GM11168 (cell line): ENCODE results near the gene MED13.

Source experiments
- in situ Hi-C: fragments of 300-500 bp; cut with MboI; formaldehyde crosslinking; loops from one replicate; pipeline ENCODE4 v1.12.0; 2022; ENCODE audit warnings: low sequenced_read_pairs; ENCODE audit not compliant: unreplicated experiment

The MED13 gene

DNA sequence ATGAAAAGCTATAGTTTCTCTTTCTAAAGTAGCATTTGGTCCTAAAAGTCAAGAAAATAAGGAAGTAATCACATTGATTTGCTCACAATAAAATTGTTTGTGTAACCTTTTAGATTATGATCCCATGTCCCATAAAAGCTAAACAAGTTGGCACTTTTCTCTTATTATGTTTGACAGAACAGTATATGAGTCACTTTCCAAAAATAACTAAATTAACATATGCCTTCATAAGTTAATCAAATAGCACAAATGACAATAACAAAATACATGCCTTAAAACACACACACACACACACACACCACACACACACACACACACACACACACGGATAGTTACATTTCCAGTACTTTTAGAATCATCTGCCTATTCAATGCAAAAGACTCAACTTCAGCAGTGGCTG is 2.8 kb downstream of the MED13 start:
- in situ Hi-C loops: no loop called here

DNA sequence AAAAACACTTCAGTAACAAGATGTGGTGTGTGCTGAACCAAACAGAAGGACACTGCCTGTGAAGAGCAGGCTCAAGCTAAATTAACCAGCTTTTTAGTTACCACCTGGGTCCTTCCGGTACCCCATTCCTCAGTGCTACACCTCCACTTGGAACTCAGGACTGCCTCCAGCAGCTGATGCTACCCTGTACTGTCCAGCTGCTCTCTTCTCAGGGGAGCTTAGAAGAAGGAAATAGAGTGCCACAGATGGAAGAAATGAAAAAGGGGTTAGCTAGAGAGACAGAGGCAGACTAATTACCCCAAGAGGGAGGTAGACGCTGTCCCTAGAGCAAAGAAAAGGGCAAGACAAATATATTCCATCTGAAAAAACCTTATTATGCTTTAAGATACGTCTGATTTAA is 5.7 kb downstream of the MED13 start:
- in situ Hi-C loops: no loop called here

DNA sequence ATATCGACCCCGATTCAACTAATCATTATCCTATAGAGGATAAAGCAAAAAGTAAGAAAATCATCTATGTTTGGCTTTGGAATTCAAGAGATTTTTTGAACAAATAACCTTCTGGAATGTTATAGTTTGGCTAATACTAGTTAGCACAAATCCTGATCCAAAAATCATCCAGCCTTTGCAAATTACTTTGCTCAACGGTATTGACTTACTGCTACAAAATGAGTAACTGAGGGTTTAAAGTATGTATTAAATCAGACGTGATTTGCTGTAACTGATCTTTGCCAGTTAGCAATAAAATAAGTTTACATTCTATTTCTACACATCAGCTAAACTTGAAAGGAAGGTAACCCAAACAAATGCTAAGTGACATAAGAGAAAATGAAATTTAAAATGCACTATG is 6.5 kb downstream of the MED13 start:
- in situ Hi-C loops: no loop called here

DNA sequence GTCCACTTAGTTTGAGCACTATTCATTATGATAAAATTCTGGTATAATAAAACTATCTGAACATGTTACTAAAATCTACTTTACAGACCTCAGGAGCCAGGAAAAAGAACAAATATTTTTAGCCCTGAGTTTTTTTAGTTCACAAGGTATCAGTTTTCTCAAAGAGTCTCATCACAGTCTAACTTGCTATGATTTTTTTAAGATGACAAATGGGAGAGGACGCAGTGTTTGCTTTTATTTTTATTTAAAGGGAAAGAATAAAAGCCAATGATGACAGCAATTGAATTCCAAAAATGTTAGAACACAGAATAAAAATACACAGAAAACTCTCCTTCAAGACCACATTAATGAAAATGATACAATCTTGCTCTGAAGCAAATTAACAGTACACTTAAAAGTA is 7.4 kb downstream of the MED13 start:
- in situ Hi-C loops: no loop called here

DNA sequence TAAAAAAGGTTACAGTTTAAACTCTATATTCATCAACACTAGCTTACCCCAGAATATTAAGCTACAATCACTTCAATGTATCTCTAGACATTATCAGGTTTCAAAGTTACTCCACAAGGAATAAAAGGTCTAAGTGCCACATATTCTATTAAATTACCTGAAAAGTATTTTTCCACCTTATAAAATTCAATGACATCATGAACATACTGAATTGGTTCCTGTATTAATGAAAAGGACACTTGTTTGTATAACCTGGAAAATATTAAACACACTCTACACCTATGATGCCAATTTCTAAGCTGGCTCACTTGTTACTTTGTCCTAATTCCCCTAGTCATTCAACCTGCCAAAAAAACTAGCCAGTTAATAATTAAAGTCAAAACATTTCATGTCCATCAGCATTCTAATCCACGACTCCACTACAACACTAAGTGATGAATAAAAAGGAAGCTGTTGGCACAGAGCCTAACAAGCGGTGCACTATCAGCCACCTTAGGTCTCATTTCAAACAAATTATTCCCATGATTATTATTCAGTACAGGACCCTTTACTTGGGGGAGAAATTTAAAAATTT is 12.2 kb downstream of the MED13 start:
- in situ Hi-C loops: no loop called here

DNA sequence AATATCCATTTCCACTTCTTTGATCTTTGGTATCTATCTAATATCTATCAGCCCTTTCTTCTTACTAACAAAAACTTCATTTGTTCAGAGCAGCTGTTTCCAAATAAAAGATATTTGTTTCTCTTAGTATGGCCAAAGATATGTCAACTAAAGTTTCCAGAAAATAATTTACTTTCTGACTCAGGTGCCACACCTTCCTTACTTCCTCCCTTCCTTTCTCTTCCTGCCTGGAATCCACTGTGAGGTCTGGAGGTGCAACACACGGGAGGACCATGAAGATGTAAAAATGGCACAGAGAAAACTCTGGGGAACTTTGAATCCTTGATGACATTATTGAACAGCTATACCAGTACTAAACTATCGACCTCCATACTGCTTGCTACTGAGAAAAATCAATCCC is 14.0 kb downstream of the MED13 start:
- in situ Hi-C loops: no loop called here

DNA sequence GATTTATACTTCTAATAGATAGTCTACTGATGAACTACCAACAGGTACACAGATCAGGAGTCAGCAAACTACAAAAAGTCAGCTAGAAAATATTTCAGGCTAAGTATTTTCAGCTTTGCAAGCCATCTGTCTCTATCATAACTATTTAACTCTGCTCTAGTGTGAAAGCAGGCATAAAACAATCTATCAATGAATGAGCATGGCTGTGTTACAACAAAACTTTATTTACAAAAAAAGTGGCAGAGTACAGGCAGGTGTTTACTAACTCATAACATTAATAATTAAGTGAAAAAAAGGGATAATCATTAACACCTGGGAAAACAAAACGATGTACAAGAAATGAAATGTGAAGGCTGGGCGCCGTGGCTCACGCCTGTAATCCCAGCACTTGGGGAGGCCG is 15.8 kb downstream of the MED13 start:
- in situ Hi-C loops: no loop called here

DNA sequence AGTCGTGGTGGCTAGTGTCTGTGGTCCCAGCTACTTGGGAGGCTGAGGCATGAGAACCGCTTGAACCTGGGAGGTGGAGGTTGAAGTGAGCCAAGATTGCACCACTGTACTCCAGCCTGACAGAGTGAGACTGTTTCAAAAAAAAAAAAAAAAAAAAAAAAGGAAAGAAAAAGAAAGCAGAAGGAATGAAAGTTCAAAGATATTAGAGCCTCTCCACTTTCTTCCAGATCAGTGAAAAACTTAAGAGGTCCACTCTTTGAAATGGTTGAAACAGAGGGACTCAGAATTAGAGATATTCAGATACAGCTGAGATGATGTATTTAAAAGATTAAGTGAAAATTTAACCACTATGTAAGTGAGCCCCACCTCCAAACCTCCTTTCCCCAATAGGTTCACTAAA is 16.8 kb downstream of the MED13 start:
- in situ Hi-C loops: no loop called here

DNA sequence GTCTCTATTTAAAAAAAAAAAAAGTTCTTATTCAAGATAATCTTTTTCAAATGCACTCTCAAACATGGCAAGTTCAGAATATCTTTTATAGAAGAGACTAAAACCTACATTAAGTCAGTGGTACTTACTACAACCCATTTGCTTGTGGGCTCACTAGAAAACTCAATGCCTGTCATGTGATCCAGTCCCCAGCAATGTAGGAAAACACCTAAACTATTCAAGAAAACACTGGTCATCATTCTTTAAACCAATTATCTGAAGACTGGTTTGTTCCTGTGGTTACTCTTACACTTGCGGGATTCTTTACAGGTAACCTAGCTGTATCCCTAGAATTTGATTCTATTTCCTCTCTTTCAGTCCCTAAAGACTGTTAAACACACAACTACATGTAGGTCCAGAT is 19.6 kb downstream of the MED13 start:
- in situ Hi-C loops: no loop called here

DNA sequence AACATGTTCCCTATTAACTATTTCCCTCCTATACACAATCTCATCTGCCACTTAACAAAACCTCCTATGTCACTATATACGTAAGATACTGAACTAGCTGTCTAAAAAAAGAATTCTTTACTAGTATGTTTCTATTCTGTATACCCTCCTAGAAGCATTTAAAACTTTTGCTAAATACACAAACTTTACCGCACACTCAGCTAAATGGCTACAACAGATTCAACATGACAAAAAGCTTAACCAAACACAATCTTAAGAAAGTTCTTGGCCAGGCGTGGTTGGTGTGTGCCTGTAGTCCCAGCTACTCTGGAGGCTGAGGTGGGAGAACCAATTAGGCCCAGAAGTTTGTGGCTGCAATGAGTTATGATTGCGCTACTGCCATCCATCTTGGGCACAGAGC is 20.0 kb downstream of the MED13 start:
- in situ Hi-C loops: no loop called here

DNA sequence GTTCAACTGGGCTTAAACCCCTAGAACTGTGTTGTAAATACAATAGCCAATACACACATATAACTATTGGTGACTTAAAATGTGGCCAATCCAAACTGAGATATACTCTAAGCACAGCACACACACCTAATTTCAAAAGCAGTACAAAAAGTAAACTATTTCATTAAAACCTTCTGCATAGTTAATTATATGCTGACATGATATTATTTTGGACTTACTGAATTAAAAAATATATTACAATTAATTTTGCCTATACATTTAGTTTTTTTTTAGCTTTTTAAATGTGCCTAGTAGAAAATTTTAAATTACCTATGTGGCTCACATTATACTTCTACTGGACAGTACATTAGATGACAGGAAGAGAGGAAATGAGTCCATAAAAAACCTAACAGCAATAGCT is 21.5 kb downstream of the MED13 start:
- in situ Hi-C loops: no loop called here

DNA sequence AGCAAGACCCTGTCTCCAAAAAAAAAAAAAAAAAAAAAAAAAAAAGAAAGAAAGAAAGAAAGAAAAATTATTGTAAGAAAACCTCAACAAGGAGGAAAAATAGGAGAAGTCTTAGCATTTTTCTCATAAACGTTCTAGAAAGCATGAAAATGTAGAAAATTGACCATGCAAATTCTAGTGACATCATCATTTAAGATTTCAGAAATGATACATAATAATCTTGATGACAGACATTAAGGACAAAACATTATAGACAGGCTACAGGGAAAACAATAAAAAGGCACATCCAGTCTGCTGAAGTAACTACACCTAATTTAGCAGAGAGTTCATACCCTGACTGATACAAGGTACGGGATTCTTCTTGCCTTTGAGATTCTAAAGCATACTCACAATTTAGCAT is 21.9 kb downstream of the MED13 start:
- in situ Hi-C loops: no loop called here

DNA sequence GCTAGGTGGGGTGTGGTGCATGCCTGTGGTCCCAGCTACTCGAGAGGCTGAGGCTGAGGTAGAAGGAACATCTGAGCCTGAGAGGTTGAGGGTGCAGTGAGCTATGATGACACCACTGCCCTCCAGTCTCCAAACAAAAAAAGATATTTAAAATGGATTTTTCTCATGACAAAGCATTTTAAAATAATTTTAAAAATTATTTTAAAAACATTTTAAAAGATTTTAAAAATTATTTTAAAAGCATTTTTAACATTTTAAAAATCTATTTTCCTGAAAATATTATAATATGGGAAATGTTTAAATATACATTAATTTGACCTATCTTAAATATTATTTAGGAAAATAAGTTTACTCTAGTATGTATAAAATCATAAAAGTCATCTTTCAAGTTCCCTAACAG is 26.8 kb downstream of the MED13 start:
- in situ Hi-C loops: no loop called here

DNA sequence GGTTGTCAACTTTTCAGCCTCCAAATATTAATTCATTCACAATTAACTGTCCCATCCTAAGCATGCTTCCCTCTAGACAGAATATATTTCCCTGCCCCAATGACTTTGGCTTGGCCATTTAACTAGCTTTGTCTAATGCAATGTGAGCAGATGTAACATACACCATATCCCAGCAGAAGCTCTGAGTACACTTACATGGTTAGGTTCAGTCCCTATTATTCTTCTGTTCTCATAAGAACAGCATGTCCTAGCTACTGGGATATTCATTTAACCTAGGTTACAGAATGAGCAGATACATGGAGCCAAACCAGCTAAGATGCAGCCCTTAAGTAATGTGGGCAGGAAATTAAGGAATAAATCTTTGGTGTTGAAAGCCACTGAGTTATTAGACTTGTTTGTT is 31.8 kb downstream of the MED13 start:
- in situ Hi-C loops: no loop called here

DNA sequence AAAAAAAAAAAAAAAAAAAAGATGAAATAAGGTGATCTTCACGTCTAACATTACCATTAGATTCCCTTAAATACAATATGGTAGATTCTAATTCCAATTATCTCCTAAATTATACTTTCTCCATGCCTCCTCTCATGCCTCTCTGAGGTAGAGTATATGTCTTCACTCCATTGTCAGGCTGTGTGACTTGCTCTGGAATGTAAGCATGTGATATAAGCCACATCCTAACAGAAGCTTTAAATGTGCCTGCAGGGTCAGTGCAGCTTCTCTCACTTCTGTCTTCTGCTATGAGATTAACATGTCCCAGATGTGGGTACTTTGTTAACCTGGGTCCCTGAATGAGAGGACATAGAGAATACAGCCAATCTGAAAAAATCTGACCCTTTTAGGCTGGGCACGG is 32.6 kb downstream of the MED13 start:
- in situ Hi-C loops: no loop called here

DNA sequence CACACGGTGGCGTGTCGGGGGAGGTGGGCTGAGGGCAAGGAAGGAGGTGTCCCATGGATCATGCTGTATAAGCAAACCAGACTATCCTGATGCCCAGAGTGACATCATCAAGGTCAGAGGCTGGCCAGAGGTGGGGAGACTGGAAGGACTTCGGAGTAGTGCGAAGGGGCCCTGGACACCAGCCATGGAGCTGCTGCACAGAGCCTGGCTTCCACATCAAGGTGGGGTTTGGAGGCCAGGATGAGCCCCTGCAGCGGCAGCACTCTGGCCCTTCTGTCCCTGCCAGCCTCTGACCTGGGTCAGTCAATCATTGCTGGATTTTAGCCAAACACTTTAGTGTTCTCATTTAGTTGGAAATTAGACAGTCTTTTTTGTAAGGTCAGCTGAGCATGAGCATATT is 34.8 kb downstream of the MED13 start:
- in situ Hi-C loops: no loop called here

DNA sequence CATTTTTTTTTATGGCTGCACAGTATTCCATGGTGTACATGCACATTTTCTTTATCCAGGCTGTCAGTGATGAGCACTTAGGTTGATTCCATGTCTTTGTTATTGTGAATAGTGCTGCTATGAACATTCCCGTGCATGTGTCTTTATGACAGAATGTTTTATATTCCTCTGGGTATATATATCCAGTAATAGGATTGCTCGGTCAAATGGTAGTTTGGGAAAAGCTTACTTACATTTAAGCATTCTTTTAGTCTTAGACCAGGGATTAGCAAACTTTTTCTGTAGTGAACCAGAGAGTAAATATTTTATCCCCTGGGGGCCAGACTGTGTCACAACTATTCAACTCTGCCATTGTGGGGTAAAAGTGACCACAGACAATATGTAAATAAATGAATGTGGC is 40.2 kb downstream of the MED13 start:
- in situ Hi-C loops: no loop called here

DNA sequence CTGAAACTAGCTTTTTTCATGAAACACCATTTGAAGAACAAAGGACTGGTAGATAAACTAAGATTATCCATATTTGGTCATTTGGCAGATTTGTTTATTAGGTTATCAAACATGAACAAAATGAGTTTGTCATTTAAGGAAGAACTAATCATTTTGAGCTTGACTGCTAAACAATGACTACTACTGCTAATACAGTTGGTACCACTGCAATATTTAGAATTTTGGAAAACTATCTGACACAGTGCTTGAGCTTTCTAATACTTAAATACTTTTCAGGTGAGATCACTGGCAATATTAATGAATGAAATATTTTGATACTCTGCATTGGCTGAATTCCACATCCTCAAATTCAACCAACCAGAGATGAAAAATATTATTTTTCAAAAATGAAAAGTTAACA is 47.2 kb downstream of the MED13 start:
- in situ Hi-C loops: no loop called here

DNA sequence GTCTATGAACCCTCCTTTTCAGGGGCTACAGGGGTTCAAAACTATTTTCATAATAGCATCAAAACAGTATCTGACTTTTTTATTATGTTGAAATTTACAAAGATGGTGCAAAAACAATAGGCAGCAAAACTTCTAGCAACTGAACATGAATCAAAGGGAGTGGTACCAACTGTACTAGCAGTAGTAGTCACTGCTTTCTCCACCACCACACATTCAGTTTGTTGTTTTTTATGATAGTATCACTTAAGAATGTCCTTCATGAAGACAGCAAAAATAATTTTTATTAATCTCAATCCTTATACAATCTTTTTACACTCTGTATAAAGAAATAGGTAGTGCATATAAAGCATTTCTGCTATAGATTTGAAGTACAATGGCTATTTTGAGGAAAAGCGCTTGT is 47.6 kb downstream of the MED13 start:
- in situ Hi-C loops: no loop called here

DNA sequence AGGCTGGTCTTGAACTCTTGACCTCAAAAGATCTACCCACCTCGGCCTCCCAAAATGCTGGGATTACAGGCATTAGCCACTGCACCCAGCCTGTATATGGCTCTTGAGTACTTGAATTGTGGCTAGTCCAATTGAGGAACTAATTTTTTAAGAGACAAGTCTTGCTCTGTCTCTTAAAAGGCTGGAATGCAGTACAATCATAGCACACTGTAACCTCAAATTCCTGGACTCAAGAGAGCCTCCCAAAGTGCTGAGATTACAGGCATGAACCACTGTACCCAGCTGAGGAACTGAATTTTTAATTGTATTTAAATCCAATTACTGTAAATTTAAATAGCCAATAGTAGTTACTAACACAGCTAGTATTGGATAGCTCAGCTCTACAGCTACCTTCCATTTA is 50.6 kb downstream of the MED13 start:
- in situ Hi-C loops: no loop called here

DNA sequence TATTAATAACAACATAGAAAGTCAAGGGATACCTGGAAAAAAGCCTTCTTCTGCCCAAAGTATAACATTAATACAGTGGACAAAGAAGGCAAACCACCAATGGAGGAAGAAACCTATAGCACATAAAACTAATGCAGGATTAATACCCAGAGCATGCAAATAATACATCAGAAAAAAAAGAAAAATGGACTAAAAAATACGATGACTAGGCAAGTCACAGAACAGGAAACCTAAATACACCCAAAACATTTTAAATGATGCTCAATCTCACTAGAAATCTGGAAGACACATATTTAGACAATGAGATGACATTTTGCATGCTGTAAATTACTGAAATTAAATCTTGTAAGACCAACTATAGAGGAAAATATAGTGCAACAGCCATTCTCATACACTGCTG is 55.9 kb downstream of the MED13 start:
- in situ Hi-C loops: no loop called here

DNA sequence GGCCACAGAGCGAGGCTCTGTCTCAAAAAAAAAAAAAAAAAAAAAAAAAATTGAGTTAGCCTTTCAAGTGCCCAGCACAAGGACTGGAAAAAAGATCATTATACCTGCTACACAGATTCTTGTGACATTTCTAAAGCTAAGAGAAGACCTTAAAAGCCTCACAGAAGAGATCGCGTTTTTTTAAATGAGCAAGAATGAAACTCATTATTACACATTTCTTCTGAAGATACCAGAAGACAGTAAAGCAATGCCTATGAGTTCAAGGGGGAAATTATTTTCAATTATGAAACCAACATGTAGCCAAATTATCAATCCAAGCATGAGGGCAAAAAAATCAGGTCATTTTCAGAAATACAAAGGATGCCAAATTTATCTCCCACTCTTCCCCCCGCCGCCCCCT is 56.8 kb downstream of the MED13 start:
- in situ Hi-C loops: no loop called here

DNA sequence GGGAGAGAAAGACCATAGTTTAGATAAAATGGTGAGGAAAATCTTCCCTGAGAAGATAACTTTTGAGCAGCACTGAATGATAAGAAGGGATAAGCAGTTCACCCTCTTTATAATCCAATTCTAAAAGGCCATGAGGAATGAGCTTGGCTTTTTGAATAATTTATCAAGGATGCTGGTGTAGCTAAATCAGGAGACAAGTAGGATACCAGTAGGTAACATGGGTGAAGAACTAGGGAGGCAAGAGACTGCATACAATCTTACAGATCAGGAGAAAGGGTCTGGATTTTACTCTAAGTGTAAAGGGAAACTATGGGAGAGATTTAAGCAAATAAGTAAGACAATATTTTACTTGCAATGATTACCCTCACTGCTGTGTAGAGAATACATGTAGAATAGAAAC is 60.7 kb downstream of the MED13 start:
- in situ Hi-C loops: no loop called here
